NB4 (cell line): Measurements from ENCODE around the gene BCAR3.
A peak's percentile ranks its signal among the peaks of the same experiment; 100 is the strongest.

ENCODE experiments used
- DNase-seq: peaks from one replicate; pipeline ENCODE4 v3.0.0; 2010; ENCODE audit warnings: low read depth
- H3K4me3 ChIP-seq: one replicate; pipeline ENCODE4 v1.5.1; 2011; ENCODE audit warnings: mild to moderate bottlenecking, low read depth, low read length, moderate library complexity
- MAX ChIP-seq: IDR thresholded peaks from 2 replicates; pipeline ENCODE4 v1.6.1; 2011; ENCODE audit warnings: low read depth, low read length
- MYC ChIP-seq: IDR thresholded peaks from 2 replicates; pipeline ENCODE4 v1.6.1; 2011; ENCODE audit warnings: low read depth, low read length
- POLR2A ChIP-seq: IDR thresholded peaks from 2 replicates; pipeline ENCODE4 v1.6.1; 2011; ENCODE audit warnings: mild to moderate bottlenecking; ENCODE audit not compliant: insufficient read length; ENCODE audit errors: extremely low read depth
- TF ChIP-seq, protein P1 (sequence below): IDR thresholded peaks from one replicate; pipeline ENCODE4 v1.5.1; 2012; ENCODE audit warnings: low read depth, low read length

Gene BCAR3

GRCh38 chr1:93616221-93616995, 65.2 kb downstream of the BCAR3 start:
- H3K4me3 ChIP-seq, result no peak overlapping the region
- no peak for DNase-seq

GRCh38 chr1:93615582-93616150, 66.0 kb downstream of the BCAR3 start:
- DNase-seq, result no peak
- TF ChIP-seq MYC (no peak), POLR2A (no peak), MAX (no peak)
- TF ChIP-seq, protein P1, sequence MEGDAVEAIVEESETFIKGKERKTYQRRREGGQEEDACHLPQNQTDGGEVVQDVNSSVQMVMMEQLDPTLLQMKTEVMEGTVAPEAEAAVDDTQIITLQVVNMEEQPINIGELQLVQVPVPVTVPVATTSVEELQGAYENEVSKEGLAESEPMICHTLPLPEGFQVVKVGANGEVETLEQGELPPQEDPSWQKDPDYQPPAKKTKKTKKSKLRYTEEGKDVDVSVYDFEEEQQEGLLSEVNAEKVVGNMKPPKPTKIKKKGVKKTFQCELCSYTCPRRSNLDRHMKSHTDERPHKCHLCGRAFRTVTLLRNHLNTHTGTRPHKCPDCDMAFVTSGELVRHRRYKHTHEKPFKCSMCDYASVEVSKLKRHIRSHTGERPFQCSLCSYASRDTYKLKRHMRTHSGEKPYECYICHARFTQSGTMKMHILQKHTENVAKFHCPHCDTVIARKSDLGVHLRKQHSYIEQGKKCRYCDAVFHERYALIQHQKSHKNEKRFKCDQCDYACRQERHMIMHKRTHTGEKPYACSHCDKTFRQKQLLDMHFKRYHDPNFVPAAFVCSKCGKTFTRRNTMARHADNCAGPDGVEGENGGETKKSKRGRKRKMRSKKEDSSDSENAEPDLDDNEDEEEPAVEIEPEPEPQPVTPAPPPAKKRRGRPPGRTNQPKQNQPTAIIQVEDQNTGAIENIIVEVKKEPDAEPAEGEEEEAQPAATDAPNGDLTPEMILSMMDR, result no peak
- no peak overlapping the region for H3K4me3 ChIP-seq

More at GRCh38 chr1:93616221-93616995, 65.2 kb downstream of the BCAR3 start:
- no peak for TF ChIP-seq MYC
- TF ChIP-seq POLR2A, result no peak
- no peak for TF ChIP-seq MAX
- TF ChIP-seq, protein P1, result no peak

- TF ChIP-seq, protein P1, result no peak
- TF ChIP-seq MAX (no peak), MYC (no peak), POLR2A (no peak)
- peak; percentile 16 for DNase-seq
- H3K4me3 ChIP-seq, result no peak overlapping the region
Observed at GRCh38 chr1:93614986-93615581, 66.6 kb downstream of the BCAR3 start.

GRCh38 chr1:93614541-93614940, 67.1 kb downstream of the BCAR3 start:
- TF ChIP-seq POLR2A, result no peak
- TF ChIP-seq MAX, result no peak
- no peak for TF ChIP-seq MYC
- TF ChIP-seq, protein P1, result no peak
- no peak overlapping the region for H3K4me3 ChIP-seq
- no peak for DNase-seq

- no peak overlapping the region for H3K4me3 ChIP-seq
- TF ChIP-seq POLR2A (no peak), MYC (no peak), MAX (no peak)
- TF ChIP-seq, protein P1, result no peak
- no peak for DNase-seq
Observed at GRCh38 chr1:93613898-93614297, 67.7 kb downstream of the BCAR3 start.
